Measurements from ENCODE around the gene SNCAIP. TPM values are rescaled to one million over a fixed set of nuclear protein-coding genes. Genes with fewer than 3 reads are reported as not detected.

SNCAIP gene
- total RNA-seq, 1 experiment from 2014 or later: not detected

- ChIA-PET POLR2A (no interaction called here), CTCF (no interaction called here)
- BruUV-seq (replicated peaks): no TSS peak
- no peaks in the 10 kb centered on the region; the same call in none of the 2 replicates for H3K27me3 ChIP-seq (ENCODE audit: control insufficient read depth, insufficient read depth, low read length)
- intact Hi-C loops (cut with micrococcal nuclease; ENCODE audit: unreplicated experiment) (no loop called here), in situ Hi-C loops (cut with HindIII; ENCODE audit: low pct_unique_long_range_greater_than_20kb, low sequenced_read_pairs) (no loop called here)
- no peaks in the 10 kb centered on the region for H3K9me3 ChIP-seq (ENCODE audit: control insufficient read depth, insufficient read depth, low read depth, low read length)
- H3K4me1 ChIP-seq (ENCODE audit: control insufficient read depth, insufficient read depth, low read length): no peaks in the 10 kb centered on the region
- no peaks in the 10 kb centered on the region for H3K36me3 ChIP-seq (ENCODE audit: control insufficient read depth, insufficient read depth, low read length)
- DNase-seq (ENCODE audit: low read depth, low spot score) (no peak), ATAC-seq (no peak)
- TF ChIP-seq POLR2AphosphoS5 (IDR thresholded peaks at IDR 0.05; ENCODE audit: low read depth, low read length): no peak
- TF ChIP-seq SIN3A (IDR thresholded peaks at IDR 0.05; ENCODE audit: borderline replicate concordance, insufficient read depth, low read depth, low read length): no peak
- TF ChIP-seq TCF7L2 (IDR thresholded peaks at IDR 0.05; ENCODE audit: low read depth, low read length): no peak
- no peak for TF ChIP-seq CTCF (IDR thresholded peaks at IDR 0.05)
- no peak for TF ChIP-seq REST (IDR thresholded peaks at IDR 0.05; ENCODE audit: insufficient read depth in 1 of 2, low read depth in 2 of 2, low read length in 1 of 2)
- H3K27ac ChIP-seq (ENCODE audit: low read length): no peak overlapping the region
- no peak overlapping the region for H3K4me3 ChIP-seq (ENCODE audit: low read depth in 2 of 2, low read length in 2 of 2)
Observed at GRCh38 chr5:122392224-122392623, 80.2 kb downstream of the SNCAIP start.

DNA sequence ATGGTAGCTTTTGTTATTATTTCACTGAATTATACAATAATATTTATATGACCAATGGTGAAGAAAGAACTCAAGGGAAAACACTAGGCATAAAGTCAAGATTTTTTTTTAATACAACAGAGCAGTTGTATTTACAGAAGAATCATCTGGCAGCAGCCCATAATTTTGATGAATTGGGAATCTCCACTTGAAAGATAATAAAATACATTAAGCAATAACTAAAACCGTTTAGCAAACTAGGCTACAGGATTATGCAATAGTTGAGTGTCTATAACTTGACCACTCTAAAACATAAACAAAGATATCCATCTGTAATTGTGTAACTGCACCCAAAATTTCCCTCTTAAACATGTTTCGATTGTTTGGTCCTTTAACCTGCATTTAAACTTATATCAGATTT lies 80.8 kb downstream of the SNCAIP start:
- TF ChIP-seq CTCF (IDR thresholded peaks at IDR 0.05): no peak
- TF ChIP-seq TCF7L2 (IDR thresholded peaks at IDR 0.05; ENCODE audit: low read depth, low read length): no peak
- TF ChIP-seq REST (IDR thresholded peaks at IDR 0.05; ENCODE audit: insufficient read depth in 1 of 2, low read depth in 2 of 2, low read length in 1 of 2): no peak
- no peak for TF ChIP-seq SIN3A (IDR thresholded peaks at IDR 0.05; ENCODE audit: borderline replicate concordance, insufficient read depth, low read depth, low read length)
- TF ChIP-seq POLR2AphosphoS5 (IDR thresholded peaks at IDR 0.05; ENCODE audit: low read depth, low read length): no peak
- POLR2A ChIA-PET: no interaction called here
- H3K4me1 ChIP-seq (ENCODE audit: control insufficient read depth, insufficient read depth, low read length): no peaks in the 10 kb centered on the region
- H3K9me3 ChIP-seq (ENCODE audit: control insufficient read depth, insufficient read depth, low read depth, low read length): no peaks in the 10 kb centered on the region
- BruUV-seq (replicated peaks): no TSS peak
- no peak overlapping the region for H3K4me3 ChIP-seq (ENCODE audit: low read depth in 2 of 2, low read length in 2 of 2)
- intact Hi-C loops (cut with micrococcal nuclease; ENCODE audit: unreplicated experiment) (no loop called here), in situ Hi-C loops (cut with HindIII; ENCODE audit: low pct_unique_long_range_greater_than_20kb, low sequenced_read_pairs) (no loop called here)
- ATAC-seq (no peak), DNase-seq (ENCODE audit: low read depth, low spot score) (no peak)
- H3K36me3 ChIP-seq (ENCODE audit: control insufficient read depth, insufficient read depth, low read length): no peaks in the 10 kb centered on the region
- no peaks in the 10 kb centered on the region; the same call in none of the 2 replicates for H3K27me3 ChIP-seq (ENCODE audit: control insufficient read depth, insufficient read depth, low read length)
- no peak overlapping the region for H3K27ac ChIP-seq (ENCODE audit: low read length)
- CTCF ChIA-PET: no interaction called here
